ENCODE measurements around the gene OPA1. TPM values are rescaled to one million over a fixed set of nuclear protein-coding genes. Genes with fewer than 3 reads are reported as not detected.
A peak's percentile ranks its signal among the peaks of the same experiment; 100 is the strongest.

Gene OPA1
- total RNA-seq, 1 experiment from 2014 or later: 75.4 TPM

GRCh38 chr3:193573403-193574191 lies 19.4 kb upstream of the OPA1 start:
- Histone ChIP-seq H3K4ac (ENCODE audit: low read depth, low read length) (no peak overlapping the region), H4K91ac (ENCODE audit: insufficient read length, low read depth, low read length) (no peak overlapping the region), H2BK15ac (ENCODE audit: low read depth, low read length) (no peak overlapping the region), H3K9me3 (ENCODE audit: control insufficient read depth, low read depth, low read length) (no peaks in the 10 kb centered on the region), H3K27ac (ENCODE audit: insufficient read length, low read depth, low read length) (no peak overlapping the region), H2BK5ac (ENCODE audit: insufficient read length, low read length) (no peak overlapping the region), H3K4me2 (ENCODE audit: insufficient read depth, insufficient read length, low read length) (no peak overlapping the region), H2BK12ac (ENCODE audit: insufficient read length, low read depth, low read length) (no peak overlapping the region), H3K27me3 (ENCODE audit: insufficient read depth, low read length) (no peaks in the 10 kb centered on the region), H3K79me1 (ENCODE audit: insufficient read depth, low read depth, low read length, poor library complexity, severe bottlenecking) (no peaks in the 10 kb centered on the region), H3K56ac (ENCODE audit: insufficient read length, low read depth, low read length) (no peak overlapping the region), H2BK120ac (ENCODE audit: low read depth, low read length, poor library complexity, severe bottlenecking) (no peak overlapping the region), H3K23ac (ENCODE audit: insufficient read length, low read depth, low read length) (no peak overlapping the region), H3K79me2 (ENCODE audit: insufficient read depth, low read length) (no peaks in the 10 kb centered on the region), H3K9ac (ENCODE audit: extremely low read depth, insufficient read length, low read length) (no peak overlapping the region), H4K8ac (replicated peaks; ENCODE audit: insufficient read length, low read depth, low read length) (no peak overlapping the region), H3K18ac (ENCODE audit: insufficient read length, low read depth, low read length) (no peak overlapping the region), H4K20me1 (ENCODE audit: control insufficient read depth, insufficient read depth, insufficient read length) (no peaks in the 10 kb centered on the region), H2AK5ac (ENCODE audit: insufficient read length, low read length) (no peak overlapping the region), H2AFZ (ENCODE audit: low read length) (no peak overlapping the region), H3K4me1 (ENCODE audit: insufficient read depth, low read length) (peaks cover 2% of the 10 kb centered on the region), H3T11ph (ENCODE audit: low read length) (no peak overlapping the region), H3K14ac (ENCODE audit: insufficient read depth, low read length) (no peak overlapping the region), H2BK20ac (ENCODE audit: low read depth, low read length, poor library complexity, severe bottlenecking) (no peak overlapping the region), H3K23me2 (ENCODE audit: insufficient read length, low read depth, low read length, poor library complexity, severe bottlenecking) (no peaks in the 10 kb centered on the region), H4K5ac (ENCODE audit: insufficient read length, low read depth, low read length) (no peak overlapping the region)
- no peak for TF ChIP-seq CTCF (conservative IDR thresholded peaks at IDR 0.05)
- no peaks in the 10 kb centered on the region for H3K27me3 Mint-ChIP-seq (ENCODE audit: low read depth)
- no peak overlapping the region for H3K4me3 Mint-ChIP-seq
- DNase-seq: no peak
- H3K27ac Mint-ChIP-seq: 0 out of 7 replicates have a peak overlapping the region, but pooled peaks of 1 of the 3 experiments have one; percentile 11
- H3K36me3 Mint-ChIP-seq (ENCODE audit: insufficient read depth in 1 of 3, low read depth in 3 of 3): no peaks in the 10 kb centered on the region
- no peaks in the 10 kb centered on the region for H3K9me3 Mint-ChIP-seq
- WGBS (ENCODE audit: extremely low coverage, insufficient read length, low lambda C conversion rate): 100% methylated on average over 1 of the region's 4 CpGs
- peaks cover 18 to 24% of the 10 kb centered on the region in 2 experiments for H3K4me1 Mint-ChIP-seq
